Measurements from ENCODE around the gene CAB39. TPM values are rescaled to one million over a fixed set of nuclear protein-coding genes. Genes with fewer than 3 reads are reported as not detected.

Gene CAB39
- total RNA-seq, 1 experiment from 2014 or later, result 86.1 TPM

DNA sequence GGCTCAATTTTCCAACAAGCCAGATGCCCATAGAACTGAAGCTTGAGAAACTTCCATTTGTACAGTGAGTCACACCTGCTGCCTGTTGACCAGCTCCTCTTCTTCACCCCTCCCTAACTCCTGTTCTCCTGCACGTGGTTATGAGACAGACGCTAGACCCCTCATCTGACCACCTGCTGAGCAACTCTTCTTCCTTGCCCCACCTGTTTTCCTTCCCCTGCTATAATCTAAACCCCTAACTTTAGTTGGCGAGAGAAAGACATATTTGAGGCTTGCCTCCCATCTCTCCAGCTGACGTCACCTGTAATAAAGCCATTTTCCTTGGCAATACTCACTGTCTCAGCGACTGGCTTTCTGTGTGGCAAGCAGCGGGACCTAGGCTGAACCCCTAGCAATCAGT is 129.8 kb downstream of the CAB39 start:
- no TSS peak for BruUV-seq (replicated peaks)
- Histone ChIP-seq H2AFZ (no peak overlapping the region), H3K4me2 (no peak overlapping the region), H3K27me3 (ENCODE audit: insufficient read depth, low read depth) (peaks cover 24% of the 10 kb centered on the region), H3K9me2 (ENCODE audit: insufficient read depth) (no peaks in the 10 kb centered on the region), H3K9me3 (ENCODE audit: insufficient read depth, low read depth) (no peaks in the 10 kb centered on the region), H3K27ac (no peak overlapping the region), H3K79me2 (ENCODE audit: low read depth) (no peaks in the 10 kb centered on the region), H3K4me3 (no peak overlapping the region), H3K4me1 (replicated peaks; ENCODE audit: insufficient read depth) (no peaks in the 10 kb centered on the region), H3F3A (ENCODE audit: insufficient read depth, low read depth) (no peaks in the 10 kb centered on the region), H3K36me3 (ENCODE audit: low read depth) (no peaks in the 10 kb centered on the region), H4K20me1 (ENCODE audit: insufficient read depth) (no peaks in the 10 kb centered on the region)
- intact Hi-C loops (cut with micrococcal nuclease; ENCODE audit: unreplicated experiment), result no loop called here
- CTCF ChIA-PET, result no interaction called here
- POLR2A ChIA-PET (ENCODE audit: unreplicated experiment), result no interaction called here
- no peak for DNase-seq
- TF ChIP-seq EZH2 (IDR thresholded peaks at IDR 0.05; ENCODE audit: low read depth) (no peak), CTCF (conservative IDR thresholded peaks at IDR 0.05) (no peak)

GRCh38 chr2:230843132-230843531 is 130.5 kb downstream of the CAB39 start:
- no peak for TF ChIP-seq CTCF (conservative IDR thresholded peaks at IDR 0.05)
- TF ChIP-seq EZH2 (IDR thresholded peaks at IDR 0.05; ENCODE audit: low read depth), result no peak
- no peak for DNase-seq
- no peak overlapping the region for H3K4me2 ChIP-seq
- H4K20me1 ChIP-seq (ENCODE audit: insufficient read depth), result no peaks in the 10 kb centered on the region
- H3F3A ChIP-seq (ENCODE audit: insufficient read depth, low read depth), result no peaks in the 10 kb centered on the region
- no peaks in the 10 kb centered on the region for H3K4me1 ChIP-seq (replicated peaks; ENCODE audit: insufficient read depth)
- H3K27ac ChIP-seq, result no peak overlapping the region
- no TSS peak for BruUV-seq (replicated peaks)
- CTCF ChIA-PET, result no interaction called here
- no peaks in the 10 kb centered on the region for H3K79me2 ChIP-seq (ENCODE audit: low read depth)
- H3K4me3 ChIP-seq, result no peak overlapping the region
- H3K27me3 ChIP-seq (ENCODE audit: insufficient read depth, low read depth), result peaks cover 24% of the 10 kb centered on the region
- H3K9me3 ChIP-seq (ENCODE audit: insufficient read depth, low read depth), result no peaks in the 10 kb centered on the region
- no peaks in the 10 kb centered on the region for H3K36me3 ChIP-seq (ENCODE audit: low read depth)
- intact Hi-C loops (cut with micrococcal nuclease; ENCODE audit: unreplicated experiment), result no loop called here
- H3K9me2 ChIP-seq (ENCODE audit: insufficient read depth), result no peaks in the 10 kb centered on the region
- no peak overlapping the region for H2AFZ ChIP-seq
- POLR2A ChIA-PET (ENCODE audit: unreplicated experiment), result no interaction called here

- Histone ChIP-seq H3K27ac (no peak overlapping the region), H3K9me2 (ENCODE audit: insufficient read depth) (no peaks in the 10 kb centered on the region), H2AFZ (no peak overlapping the region), H3K4me3 (no peak overlapping the region), H3K9me3 (ENCODE audit: insufficient read depth, low read depth) (no peaks in the 10 kb centered on the region), H3F3A (ENCODE audit: insufficient read depth, low read depth) (no peaks in the 10 kb centered on the region), H3K79me2 (ENCODE audit: low read depth) (no peaks in the 10 kb centered on the region), H3K27me3 (ENCODE audit: insufficient read depth, low read depth) (peaks cover 17% of the 10 kb centered on the region; the same call in 1 of the 2 replicates), H3K36me3 (ENCODE audit: low read depth) (no peaks in the 10 kb centered on the region), H4K20me1 (ENCODE audit: insufficient read depth) (no peaks in the 10 kb centered on the region), H3K4me1 (replicated peaks; ENCODE audit: insufficient read depth) (no peaks in the 10 kb centered on the region), H3K4me2 (no peak overlapping the region)
- TF ChIP-seq EZH2 (IDR thresholded peaks at IDR 0.05; ENCODE audit: low read depth), result no peak
- TF ChIP-seq CTCF (conservative IDR thresholded peaks at IDR 0.05), result no peak
- POLR2A ChIA-PET (ENCODE audit: unreplicated experiment), result no interaction called here
- no TSS peak for BruUV-seq (replicated peaks)
- intact Hi-C loops (cut with micrococcal nuclease; ENCODE audit: unreplicated experiment), result no loop called here
- no peak for DNase-seq
- CTCF ChIA-PET, result no interaction called here
Observed at GRCh38 chr2:230846360-230846759, 133.7 kb downstream of the CAB39 start.

All from PC-9 (cell line).